Vagina (tissue), 2 donors: ENCODE data around the gene COPA.

Source experiments
- POLR2A ChIP-seq, 2 donors: fragments of 450-650 bp; IDR thresholded peaks; one replicate each; pipeline ENCODE4 v1.6.1; 2017; ENCODE audit warnings: antibody characterized with exemption in 2 of 2, mild to moderate bottlenecking in 2 of 2, moderate library complexity in 2 of 2
- POLR2AphosphoS5 ChIP-seq, 2 donors: sonication (generic); formaldehyde crosslinking; IDR thresholded peaks; one replicate each; pipeline ENCODE4 v1.9.0; 2017; ENCODE audit warnings: antibody characterized with exemption in 2 of 2, mild to moderate bottlenecking in 2 of 2, low read depth in 1 of 2; ENCODE audit not compliant: insufficient read depth in 1 of 2
- TF ChIP-seq, protein P1 (sequence below), 3 experiments: fragments of 450-650 bp in 2 of 3; fragments of 200-600 bp in 1 of 3; sonication (generic) in 1 of 3; IDR thresholded peaks; one replicate each; pipeline ENCODE4 v1.5.1; 2017 to 2019; ENCODE audit warnings: antibody characterized with exemption in 3 of 3, mild to moderate bottlenecking in 2 of 3, moderate library complexity in 2 of 3

DNA sequence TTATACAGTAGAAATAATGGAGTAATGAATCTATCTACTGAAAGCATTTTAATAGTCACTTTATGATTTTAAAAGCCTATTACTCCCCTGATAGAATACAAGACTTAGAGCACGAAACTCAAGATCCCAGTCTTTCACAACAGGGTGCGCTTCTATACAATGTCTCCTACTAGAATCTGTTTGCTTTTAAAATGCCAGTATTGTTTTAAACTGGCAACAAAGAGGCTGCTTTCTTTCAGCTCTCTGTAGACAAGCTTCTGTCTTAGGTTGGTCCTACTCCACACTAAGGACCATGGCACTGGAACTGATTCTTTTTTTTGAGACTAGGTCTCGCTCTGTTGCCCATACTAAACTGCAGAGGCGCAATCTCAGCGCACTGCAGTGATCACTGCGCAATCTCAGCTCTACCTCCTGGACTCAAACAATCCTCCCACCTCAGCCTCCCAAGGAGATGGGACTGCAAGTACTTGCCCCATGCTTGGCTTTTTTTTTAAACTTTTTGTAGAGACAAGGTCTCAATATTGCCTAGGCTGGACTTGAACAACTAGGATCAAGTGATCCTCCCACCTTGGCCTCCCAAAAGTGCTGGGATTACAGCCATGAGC, 85.5 kb downstream of the COPA start:
- TF ChIP-seq, protein P1, sequence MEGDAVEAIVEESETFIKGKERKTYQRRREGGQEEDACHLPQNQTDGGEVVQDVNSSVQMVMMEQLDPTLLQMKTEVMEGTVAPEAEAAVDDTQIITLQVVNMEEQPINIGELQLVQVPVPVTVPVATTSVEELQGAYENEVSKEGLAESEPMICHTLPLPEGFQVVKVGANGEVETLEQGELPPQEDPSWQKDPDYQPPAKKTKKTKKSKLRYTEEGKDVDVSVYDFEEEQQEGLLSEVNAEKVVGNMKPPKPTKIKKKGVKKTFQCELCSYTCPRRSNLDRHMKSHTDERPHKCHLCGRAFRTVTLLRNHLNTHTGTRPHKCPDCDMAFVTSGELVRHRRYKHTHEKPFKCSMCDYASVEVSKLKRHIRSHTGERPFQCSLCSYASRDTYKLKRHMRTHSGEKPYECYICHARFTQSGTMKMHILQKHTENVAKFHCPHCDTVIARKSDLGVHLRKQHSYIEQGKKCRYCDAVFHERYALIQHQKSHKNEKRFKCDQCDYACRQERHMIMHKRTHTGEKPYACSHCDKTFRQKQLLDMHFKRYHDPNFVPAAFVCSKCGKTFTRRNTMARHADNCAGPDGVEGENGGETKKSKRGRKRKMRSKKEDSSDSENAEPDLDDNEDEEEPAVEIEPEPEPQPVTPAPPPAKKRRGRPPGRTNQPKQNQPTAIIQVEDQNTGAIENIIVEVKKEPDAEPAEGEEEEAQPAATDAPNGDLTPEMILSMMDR (IDR thresholded peaks at IDR 0.05): no peak
- no peak for TF ChIP-seq POLR2A (IDR thresholded peaks at IDR 0.05)
- no peak for TF ChIP-seq POLR2AphosphoS5 (IDR thresholded peaks at IDR 0.05; ENCODE audit: insufficient read depth in 1 of 2, low read depth in 1 of 2)
